HCT116 (cell line): Measurements from ENCODE around the gene GABRR2.

ENCODE experiments used
- EZH2 ChIP-seq: fragments of 200-600 bp; sonication (generic); IDR thresholded peaks from 2 replicates; pipeline ENCODE4 v1.6.1; 2017; ENCODE audit warnings: antibody characterized with exemption, mixed run types
- JUND ChIP-seq: IDR thresholded peaks from 2 replicates; pipeline ENCODE4 v1.6.1; 2012
- POLR2A ChIP-seq: IDR thresholded peaks from 2 replicates; pipeline ENCODE4 v1.7.0; 2011; ENCODE audit warnings: borderline replicate concordance; ENCODE audit not compliant: insufficient read depth, insufficient read length; ENCODE audit errors: extremely low read depth
- POLR2AphosphoS5 ChIP-seq: IDR thresholded peaks from 2 replicates; pipeline ENCODE4 v1.6.1; 2011; ENCODE audit warnings: mild to moderate bottlenecking, low read depth, low read length, moderate library complexity
- TF ChIP-seq, protein P1 (sequence below), 3 experiments: fragments of 200-600 bp in 1 of 3; sonication (generic) in 1 of 3; IDR thresholded peaks in 2 of 3; conservative IDR thresholded peaks in 1 of 3; 2 replicates each; pipeline ENCODE4 v1.5.1; 2012 to 2017; ENCODE audit warnings: low read depth in 2 of 3, low read length in 2 of 3, antibody characterized with exemption in 1 of 3, borderline replicate concordance in 1 of 3, control low read depth in 1 of 3, mild to moderate bottlenecking in 1 of 3, mixed read lengths in 1 of 3, mixed run types in 1 of 3, moderate library complexity in 1 of 3; ENCODE audit not compliant: insufficient read depth in 1 of 3
- TF ChIP-seq, protein P2 (sequence below): IDR thresholded peaks from 2 replicates; pipeline ENCODE4 v1.6.1; 2012

DNA sequence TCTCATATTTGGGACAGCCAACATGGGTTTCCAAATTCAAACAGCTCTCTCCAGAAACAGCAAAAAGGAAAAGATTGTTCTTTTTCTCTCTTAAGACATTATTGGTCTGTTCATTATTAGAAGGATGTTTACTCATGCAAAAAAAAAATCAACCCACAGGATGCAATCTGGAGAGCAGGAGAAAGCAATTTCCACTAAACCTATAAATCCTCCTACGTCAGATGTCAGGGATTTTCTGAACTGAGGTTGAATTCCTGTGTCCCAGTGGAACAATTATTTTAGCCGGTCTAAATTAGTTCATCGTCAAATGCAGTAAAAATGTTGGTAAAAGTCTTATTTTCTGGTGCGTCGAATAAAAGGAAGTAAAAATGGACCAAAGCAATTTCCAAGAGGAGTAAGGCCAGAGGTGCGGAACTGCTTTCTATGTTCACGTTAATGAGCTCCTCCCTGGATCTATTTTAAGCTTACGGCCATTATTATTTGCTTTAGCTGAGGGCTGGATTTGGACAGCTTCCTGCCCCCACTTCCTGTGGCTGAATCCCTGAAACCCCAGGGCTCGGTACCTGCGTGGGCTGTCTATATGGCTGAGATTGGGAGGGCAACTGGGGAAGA is 97.7 kb downstream of the GABRR2 start, which contains the start of gene GABRR1:
- no peak for TF ChIP-seq JUND
- TF ChIP-seq POLR2A = no peak
- TF ChIP-seq, protein P1, sequence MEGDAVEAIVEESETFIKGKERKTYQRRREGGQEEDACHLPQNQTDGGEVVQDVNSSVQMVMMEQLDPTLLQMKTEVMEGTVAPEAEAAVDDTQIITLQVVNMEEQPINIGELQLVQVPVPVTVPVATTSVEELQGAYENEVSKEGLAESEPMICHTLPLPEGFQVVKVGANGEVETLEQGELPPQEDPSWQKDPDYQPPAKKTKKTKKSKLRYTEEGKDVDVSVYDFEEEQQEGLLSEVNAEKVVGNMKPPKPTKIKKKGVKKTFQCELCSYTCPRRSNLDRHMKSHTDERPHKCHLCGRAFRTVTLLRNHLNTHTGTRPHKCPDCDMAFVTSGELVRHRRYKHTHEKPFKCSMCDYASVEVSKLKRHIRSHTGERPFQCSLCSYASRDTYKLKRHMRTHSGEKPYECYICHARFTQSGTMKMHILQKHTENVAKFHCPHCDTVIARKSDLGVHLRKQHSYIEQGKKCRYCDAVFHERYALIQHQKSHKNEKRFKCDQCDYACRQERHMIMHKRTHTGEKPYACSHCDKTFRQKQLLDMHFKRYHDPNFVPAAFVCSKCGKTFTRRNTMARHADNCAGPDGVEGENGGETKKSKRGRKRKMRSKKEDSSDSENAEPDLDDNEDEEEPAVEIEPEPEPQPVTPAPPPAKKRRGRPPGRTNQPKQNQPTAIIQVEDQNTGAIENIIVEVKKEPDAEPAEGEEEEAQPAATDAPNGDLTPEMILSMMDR (IDR thresholded peaks at IDR 0.05 in 2 of 3, conservative IDR thresholded peaks at IDR 0.05 in 1 of 3; ENCODE audit: borderline replicate concordance in 1 of 3, insufficient read depth in 1 of 3, low read depth in 2 of 3, low read length in 2 of 3) = no peak
- TF ChIP-seq EZH2 = no peak
- TF ChIP-seq POLR2AphosphoS5 = no peak
- TF ChIP-seq, protein P2, sequence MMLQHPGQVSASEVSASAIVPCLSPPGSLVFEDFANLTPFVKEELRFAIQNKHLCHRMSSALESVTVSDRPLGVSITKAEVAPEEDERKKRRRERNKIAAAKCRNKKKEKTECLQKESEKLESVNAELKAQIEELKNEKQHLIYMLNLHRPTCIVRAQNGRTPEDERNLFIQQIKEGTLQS = no peak
